HTR-8/SVneo (cell line): ENCODE results near the gene WLS.

Experiments used
- DNase-seq: peaks from one replicate; pipeline ENCODE4 v3.0.0; 2011; ENCODE audit warnings: low spot score, mixed read lengths; ENCODE audit not compliant: insufficient read length
- FAIRE-seq: peaks from 2 replicates; lab custom pipeline; 2011; peaks lifted over from hg19 to GRCh38; lab: Jason Lieb, UNC

Gene WLS

DNA sequence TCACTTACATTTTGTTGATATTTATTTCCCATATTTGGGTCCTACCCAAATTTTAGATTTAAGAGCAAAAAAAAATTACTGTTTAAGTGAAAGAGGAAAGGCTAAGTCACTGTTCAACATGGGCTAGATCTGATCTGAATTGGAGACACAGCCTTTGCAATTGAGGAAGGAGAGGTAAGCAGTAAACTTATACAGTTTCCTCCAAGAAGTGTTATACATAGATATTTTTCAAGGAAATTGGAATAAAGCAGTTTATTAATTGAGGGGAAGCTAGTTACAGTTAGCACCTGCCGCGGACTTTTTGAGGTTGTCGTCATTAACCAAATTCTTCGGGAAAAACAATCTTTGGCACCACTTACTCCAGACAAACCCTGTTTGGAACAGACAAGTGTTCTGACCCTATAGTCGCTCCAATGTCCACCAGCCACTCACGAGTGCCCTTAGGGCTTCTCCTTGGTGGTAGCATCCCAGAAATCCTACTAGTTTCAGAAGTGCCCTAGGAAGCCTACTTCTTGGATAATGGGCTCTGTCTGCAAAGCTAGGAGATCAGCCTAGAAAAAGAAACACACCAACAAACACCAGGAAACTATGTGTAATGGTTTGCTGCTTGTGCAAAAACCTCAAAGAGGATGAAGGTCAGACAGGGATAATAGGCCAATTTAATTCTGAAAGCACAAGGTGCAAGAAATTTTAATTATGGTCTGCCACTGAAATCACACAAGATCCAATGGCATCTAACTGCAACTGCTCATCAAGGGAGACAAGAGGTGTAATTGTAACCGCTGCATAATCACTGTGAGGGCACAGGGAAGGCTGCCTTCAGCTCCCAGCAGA, 2.5 kb downstream of the WLS start:
- DNase-seq (no peak), FAIRE-seq (no peak)

DNA sequence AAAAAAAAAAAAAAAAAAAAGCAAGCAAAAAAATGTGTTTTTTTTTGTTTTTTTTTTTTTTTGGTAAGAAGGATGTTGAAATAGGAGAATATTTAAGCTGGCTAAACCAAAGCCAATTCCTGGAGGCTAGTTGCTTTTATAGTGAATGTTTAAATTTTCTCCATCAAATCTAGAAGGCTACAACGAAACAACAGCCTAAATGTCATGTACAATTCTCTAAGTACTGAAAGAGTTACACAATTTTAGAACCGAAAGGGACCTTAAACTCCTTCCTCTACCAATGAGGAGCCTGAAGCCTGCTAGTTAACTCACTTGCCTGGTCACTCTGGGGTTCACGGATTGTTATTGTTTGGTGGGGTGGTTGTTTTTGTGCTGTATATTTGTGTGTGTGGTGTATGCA, 3.5 kb downstream of the WLS start:
- FAIRE-seq (no peak), DNase-seq (no peak)

DNA sequence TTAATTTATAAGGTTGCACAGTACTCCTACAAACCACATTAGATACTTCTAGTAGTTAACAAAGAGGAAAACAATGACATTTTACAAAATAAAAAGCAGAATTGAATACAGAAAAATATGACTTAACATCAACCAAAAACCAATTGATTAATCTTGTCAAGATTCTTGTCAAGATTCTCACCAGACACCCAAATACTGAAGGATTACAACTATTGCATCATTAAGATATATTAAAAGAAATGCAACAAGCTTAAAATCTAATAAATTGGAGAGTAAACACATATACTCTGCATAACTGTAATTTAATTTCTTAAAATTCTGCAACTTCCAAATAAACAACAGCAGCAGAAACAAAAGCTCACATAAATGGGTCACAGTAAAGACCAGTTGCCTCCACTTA, 4.7 kb downstream of the WLS start:
- FAIRE-seq (no peak), DNase-seq (no peak)

DNA sequence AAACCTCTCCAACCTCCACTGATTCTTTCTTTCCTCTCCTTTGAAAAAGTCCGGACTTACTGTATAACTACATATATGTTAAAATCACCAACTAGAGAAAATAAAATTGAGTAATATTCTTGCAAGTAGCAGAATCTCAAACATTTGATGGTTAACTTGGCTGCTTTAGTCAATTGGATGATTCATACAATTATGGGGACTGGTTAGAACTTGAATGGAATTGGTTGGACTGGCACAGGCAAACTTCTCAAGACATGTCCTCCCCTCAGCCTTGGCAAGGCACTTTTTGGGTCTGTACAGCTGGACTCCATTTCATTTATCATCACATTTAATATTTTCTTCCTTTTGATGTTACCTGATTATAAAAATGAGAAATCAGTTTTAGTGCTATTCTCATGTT, 6.5 kb downstream of the WLS start:
- no peak for FAIRE-seq

DNA sequence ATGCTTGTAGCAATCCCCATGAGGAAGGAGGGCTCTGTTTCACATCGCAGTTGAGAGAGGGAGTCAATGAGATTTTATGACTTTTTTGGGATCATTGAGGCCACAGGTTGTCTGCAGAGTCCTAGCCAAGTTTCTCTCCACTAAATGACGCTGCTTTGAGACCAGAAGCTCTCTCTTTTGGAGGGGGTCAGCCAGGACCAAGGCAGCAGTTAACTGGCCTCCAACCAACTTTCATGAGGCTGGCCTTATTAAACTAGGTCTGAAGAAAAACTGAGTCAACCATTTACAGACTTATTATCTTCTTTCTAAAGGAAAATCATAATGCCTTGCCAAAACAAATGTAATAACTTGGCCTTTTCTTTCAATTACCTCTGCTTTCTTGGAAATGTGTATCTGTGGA, 8.6 kb downstream of the WLS start:
- DNase-seq (no peak), FAIRE-seq (no peak)

More for the DNA sequence above, 6.5 kb downstream of the WLS start:
- DNase-seq = no peak

DNA sequence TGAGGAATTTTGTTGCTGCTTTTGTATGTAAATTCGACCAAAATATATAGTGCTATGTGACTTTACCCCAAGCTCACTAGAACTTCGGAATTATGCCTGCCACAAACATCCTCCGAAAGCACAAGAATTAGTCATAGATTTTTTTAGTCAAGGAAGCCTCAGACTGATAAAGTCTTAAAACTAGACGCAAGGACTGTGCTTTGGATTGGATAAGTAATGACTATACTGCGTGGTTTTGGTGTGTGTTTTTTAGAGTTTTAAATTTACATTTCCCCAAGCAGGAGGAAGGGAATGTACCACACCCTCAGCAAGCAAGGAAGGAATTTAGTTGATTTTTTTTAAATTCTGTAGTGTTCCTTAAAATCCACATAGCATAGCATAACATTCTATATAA, 10.3 kb downstream of the WLS start:
- no peak for FAIRE-seq

DNA sequence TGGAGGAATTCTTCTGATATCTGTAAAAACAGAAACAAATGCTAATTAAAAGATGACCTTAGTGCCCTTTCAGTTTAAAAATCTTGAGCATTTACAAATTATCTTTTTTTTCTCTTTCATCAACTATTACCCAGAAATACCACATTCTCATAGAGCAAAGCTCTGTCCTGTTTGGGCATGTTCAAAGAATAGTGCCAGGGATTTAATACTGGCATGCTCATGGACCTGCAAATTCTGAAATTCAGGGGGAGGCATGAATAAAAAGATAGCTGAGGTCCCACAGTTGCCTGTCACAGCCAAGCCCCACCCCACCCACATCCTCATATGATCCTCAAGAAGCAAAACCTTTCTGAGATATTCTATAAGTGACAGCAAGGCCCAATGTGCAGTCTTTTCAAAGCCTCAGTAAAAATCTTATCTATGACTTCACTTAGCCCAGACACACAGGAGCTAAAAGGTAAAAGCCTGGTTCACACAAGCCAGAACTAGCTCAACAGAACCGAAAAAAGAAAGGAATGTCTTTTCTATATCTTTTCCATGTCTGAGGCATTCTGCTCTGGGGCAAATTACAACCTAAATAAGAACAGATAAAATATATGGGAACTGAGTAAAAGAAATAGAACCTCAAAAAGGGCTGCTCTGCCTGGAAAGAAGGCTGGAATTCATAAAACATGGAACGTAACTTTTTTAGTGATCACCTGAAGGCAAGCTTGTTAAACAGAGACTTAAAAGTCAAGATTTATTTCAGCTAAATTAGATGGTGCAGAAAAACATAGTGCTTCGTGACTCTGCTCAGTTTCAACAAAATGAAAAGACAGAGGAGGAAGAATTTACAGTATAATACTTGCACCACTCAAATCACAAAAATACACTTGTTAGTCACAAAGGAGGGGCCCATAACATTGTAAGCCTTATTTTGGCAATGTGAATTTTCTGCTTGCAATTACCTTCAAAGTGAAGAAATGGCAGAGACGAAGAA, 11.0 kb downstream of the WLS start:
- FAIRE-seq (no peak), DNase-seq (no peak)

More for the DNA sequence above, 10.3 kb downstream of the WLS start:
- DNase-seq = no peak

DNA sequence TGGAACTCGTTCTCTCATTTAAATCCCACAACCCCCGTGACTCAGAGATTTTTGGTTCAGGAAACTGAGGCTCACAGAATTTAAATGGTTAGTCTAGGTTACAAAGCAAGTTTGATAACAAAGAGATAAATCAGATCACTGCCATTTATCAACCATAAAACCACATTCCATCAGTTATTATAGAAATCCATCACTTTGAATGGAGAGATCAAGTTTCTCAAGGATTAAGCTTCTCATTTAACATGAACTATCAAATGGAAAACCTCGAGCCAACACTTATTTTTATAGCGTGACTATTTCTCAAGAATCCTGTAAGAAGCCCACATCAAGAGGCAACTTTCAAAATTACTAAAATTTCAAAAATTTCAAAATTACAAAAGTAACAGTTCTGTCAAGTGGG, 11.9 kb downstream of the WLS start:
- FAIRE-seq (no peak), DNase-seq (no peak)

DNA sequence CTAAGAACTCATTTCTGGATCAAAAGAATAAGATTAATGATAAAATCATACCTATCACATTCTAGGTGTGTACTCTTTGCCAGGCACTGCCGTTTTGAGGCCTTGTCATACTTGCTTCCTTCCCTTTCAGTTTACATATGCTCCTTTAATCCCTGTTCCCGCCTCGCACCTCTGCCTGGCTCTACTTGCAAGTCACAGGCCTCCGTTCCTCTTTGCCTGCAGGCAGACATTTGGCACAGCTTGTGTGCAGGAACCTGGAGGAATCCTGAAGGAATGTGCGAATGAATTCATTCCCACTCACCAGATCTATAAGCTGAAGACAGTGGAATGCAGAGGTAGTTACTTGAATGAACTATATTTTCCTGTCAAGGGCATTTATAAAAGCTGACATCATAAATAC, 13.8 kb downstream of the WLS start:
- FAIRE-seq (peak; percentile 28), DNase-seq (no peak)

DNA sequence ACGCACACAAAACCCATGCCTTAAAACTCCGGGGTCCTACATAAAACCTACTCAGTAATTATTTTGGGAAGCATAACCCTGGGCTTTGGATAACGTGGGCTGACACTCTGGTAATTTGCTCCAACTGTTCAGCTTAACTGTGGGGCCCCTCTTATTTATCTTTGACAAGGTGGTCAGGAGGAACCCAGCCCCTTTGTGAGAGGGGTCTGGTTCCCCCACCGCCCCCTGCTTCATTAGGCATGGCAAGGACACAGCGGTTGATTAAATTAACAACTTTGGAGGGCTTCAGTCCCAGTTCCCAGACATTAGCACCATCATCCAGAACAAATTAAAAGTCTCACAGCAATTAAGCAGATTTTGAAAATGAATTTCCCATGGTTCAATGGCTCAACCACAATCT, 14.7 kb downstream of the WLS start:
- FAIRE-seq = no peak
- no peak for DNase-seq

DNA sequence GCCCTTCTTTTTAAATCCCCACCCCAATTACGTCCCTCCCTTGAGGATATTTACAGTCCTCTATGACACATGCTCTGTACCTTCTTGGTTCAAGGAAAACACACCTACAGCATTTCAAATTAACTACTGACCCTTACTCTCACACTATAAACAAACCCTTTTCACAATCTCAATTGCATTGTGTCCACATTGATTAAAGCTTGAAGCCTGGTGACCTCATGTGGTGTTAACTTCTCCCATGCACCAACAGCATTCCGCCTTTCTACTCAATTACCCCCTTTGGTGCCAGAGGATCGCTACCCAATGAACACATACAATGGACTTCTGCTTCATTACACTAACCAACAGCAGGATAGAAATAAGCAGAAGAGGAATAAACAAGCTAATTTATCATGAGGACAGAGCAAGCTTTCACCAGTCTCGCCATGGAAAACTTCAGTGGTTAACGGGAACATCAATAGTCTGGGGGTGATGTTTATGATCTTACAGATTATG, 15.2 kb downstream of the WLS start:
- FAIRE-seq = no peak
- no peak for DNase-seq

DNA sequence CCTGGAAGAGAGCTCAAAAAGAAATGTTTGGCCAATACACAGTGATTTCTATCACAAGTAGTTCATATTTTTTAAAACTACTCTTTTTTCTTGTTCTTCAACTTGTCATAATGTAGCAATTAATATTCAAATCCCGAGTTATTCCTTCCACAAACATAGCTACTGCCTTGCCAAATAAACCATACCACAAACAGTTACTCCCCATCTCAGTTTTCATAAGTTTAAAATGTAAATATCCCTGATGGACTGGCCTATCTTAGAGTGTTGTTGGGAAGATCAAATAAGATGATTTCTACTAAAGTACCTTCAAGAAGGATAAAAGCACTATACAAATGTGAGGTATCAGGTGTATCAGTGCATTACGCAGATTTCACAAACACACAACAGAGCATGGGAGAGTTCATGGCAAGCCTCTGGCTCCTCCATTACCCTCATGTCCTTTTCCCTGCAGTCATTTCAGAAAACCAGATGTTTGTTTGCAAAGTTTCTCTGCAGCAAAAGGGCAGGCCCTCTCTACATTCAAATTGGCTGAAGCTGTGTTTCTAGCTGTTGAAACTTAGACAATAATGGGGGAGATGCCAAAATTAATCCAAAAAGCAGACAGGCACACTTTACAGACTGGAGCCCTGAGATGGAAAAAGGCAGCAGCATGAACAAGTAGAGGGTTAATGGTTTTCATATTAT, 16.1 kb downstream of the WLS start:
- DNase-seq (no peak), FAIRE-seq (no peak)

DNA sequence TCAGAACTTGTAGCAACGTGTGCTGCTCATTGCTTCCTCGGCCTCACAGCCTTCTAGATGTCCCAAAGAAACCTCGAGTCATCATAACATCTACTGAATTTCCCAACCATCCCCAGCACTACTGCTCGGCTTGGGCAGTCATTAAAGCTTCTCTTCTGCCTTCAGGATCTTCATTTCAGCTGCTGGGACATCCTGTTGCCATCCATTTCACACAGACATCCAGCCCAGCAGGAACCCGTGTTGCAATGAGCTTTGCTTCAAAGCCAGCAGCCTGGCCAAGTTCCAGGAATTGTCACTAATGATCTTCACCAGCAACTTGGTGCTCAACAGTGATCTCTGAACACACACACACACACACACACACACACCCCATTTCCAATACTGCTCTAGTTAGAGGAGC, 18.5 kb downstream of the WLS start:
- no peak for FAIRE-seq
- no peak for DNase-seq

DNA sequence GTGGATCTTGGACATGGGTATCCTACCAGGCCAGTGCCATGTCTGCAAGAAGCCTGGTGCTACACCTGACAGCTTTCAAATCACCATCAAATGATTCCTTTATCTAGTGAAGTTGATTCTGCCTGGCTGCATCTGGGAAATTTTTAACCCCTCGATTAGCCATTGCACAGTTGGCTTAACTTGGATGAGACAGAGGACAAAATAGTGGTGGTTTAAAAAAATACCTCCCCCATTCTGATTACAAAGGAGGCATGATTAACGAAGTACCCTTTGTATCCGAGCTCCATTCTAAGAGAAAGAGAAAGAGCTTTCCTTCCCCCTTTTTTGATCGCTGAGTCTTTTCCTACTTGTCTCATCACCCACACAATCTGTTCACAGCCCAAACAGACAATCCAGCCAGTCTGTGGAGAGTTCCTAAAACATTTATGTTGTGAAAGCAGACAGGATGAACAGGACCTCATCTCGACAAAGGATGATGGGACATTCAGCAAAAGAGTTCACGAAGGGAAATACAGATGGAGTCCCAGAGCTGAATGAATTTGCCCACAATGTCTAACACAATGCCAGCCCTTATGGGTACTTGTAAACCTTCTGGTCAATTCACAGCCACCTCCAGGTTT, 20.5 kb downstream of the WLS start:
- DNase-seq (no peak), FAIRE-seq (no peak)

DNA sequence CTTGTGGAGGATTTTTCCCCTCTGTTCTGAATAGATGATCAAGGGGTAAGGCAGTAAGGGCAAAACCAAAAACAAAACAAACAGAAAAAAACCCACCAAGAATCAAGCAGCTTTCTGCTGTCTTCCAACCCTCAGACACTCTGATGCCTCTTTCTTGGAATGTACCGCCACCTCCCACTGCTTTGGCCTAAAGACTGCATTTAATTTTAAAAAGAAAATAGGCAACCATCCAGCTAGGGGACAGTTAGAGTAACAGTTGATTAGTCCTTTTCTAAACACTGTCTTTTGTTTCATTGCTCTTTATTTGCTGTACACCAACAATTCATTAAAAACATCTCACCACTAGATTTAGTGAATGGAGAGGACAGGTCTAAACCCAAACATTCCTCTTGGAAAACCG, 21.5 kb downstream of the WLS start:
- DNase-seq (no peak), FAIRE-seq (no peak)

DNA sequence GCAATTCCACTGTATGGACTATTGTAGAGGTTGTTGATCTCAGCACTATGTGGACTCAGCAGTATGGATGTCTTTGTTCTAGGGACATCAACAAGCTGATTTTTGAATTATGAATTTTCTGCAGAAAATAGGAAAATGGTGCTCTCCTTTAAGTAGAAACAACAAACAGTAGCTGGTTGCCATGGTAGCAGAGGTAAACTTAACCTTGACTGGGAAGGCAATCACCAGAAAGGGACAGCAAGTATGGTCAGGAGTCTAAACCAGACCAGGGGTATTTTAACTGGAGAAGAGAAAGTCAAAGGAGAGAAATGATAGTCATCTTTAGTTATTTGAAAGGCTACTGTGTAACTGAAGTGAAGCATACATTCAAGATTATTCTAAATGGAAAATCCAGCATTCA, 22.3 kb downstream of the WLS start:
- FAIRE-seq (no peak), DNase-seq (no peak)

DNA sequence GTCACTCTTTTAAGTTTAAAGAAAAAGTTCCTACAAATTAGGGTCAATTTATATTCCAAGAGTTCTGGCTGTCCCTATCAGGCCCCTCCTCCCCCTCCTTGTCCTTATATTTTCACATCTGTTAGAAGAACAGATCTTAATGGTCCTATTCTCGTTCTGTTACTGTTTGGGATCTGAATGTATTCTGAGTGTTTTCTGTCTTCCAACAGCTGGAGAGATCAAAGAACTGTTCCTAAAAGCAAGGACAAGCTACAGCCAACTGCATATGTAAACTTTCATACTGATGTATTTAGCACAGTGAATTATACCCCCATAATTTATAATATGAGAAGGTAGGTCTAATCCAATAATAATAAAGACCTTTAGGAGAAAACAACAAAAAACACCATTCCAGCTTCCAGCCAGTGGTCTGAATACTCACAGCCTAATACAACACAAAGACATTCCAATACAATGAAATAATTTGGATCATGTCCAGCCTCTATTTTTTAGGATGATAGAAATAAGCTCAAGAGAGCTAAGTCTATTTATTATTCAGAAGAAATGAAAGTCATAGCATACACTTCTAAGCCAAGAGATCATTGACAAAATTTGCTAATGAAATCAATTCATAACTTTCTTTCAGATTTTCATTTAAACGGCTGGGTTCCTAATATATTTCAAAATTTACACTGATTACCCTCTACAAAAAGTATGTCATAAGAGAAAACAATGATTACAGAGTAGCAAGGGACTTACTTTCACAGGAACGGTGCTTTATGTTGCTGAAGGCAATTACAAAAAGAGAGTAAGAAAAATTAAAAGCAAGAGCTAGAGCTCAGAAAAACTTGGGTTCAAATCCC, 25.3 kb downstream of the WLS start:
- DNase-seq (no peak), FAIRE-seq (no peak)

DNA sequence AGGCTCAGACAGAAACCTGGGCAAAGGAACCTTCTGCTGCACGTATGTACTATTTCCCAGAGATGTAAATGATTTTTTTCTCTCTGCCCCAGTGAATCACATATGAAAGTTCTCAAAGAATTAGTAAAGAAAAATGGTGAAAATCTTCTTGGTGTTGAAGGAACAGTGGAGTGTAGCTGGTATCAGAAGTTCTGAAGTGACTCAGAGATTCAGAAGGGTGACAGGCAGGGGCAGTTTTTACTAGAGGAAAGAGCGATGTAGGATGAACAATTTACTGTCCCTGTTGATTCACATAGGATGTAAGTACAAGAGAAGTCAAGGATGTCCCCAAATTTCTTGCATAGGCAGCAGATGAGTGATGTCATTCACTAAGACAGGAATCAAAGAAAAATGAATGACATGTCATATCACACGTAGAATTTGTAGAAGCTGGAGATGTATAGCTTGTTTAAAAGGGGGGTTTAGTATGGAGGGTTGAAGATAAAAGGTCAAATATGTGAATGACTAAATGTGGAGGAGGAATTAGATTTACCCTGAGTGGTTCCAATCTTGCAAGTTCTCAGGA, 26.4 kb downstream of the WLS start:
- no peak for DNase-seq
- no peak for FAIRE-seq
